Measurements from ENCODE around the gene SLC25A18.
A peak's percentile ranks its signal among the peaks of the same experiment; 100 is the strongest.
"Not testable (repeated sequence)": the region's sequence is repeated elsewhere in the genome, so short reads cannot be mapped to it uniquely, and the experiment has no call there.

Gene SLC25A18

DNA sequence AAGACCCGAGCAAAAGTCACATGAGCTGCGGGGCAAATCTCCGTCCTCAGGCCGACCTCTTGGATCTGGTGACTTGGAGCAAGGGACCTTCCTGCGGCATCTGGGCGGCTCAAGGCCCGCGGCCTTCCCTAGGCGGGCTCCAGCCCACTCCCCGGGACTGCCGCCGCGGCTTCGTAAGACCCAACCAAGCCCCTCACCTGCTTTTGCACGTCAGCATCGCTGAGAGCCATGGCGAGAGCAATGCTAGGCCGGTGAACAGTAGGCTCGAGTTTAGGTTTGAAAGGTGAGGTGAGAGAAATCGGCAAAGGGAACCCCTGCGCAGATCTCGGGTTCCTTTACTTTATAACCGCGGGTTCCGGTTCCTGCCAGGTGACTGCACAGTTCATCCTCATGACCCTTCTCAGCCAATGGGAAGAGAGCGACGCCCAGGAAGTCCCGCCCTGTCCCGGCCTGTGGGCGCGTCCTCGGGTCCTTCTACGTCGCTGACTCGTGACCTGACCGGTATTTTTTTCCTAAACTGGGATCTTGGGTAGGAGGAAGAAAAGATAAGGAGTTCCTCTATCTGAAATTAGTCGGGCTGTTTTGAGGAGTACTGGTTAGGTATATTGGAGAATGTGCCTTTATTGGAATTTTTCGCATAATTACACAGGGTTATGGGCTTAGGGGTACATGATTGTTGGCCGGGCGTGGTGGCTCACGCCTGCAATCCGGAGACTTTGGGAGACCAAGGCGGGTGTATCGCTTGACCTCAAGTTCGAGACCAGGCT lies 65.3 kb downstream of the SLC25A18 start, which contains the start of gene ATP6V1E1:
TSS of gene ATP6V1E1 (minus strand) at position 344 of the 767 bp plus-strand sequence. CDS start at position 230, 114 bp downstream.
- DNase-seq (ENCODE audit: insufficient read length, low spot score) (peak; percentile 91), FAIRE-seq (peak; percentile 85)
- TF ChIP-seq POU2F2 (IDR thresholded peaks at IDR 0.05; ENCODE audit: low read depth, low read length) = no peak
- TF ChIP-seq POLR2A (IDR thresholded peaks at IDR 0.05; ENCODE audit: low read depth, low read length) = peak; percentile 94
- no peak for TF ChIP-seq PAX5 (IDR thresholded peaks at IDR 0.05; ENCODE audit: insufficient read depth, low read length, severe bottlenecking)
- peak; percentile 72; the same call in 1 of the 2 replicates for TF ChIP-seq TAF1 (IDR thresholded peaks at IDR 0.05; ENCODE audit: low read depth, low read length)
- TF ChIP-seq SPI1 (IDR thresholded peaks at IDR 0.05; ENCODE audit: low read depth, low read length) = peak; percentile 38; the same call in 1 of the 2 replicates
- TF ChIP-seq POLR2AphosphoS5 (IDR thresholded peaks at IDR 0.05; ENCODE audit: low read depth, low read length) = peak; percentile 91

DNA sequence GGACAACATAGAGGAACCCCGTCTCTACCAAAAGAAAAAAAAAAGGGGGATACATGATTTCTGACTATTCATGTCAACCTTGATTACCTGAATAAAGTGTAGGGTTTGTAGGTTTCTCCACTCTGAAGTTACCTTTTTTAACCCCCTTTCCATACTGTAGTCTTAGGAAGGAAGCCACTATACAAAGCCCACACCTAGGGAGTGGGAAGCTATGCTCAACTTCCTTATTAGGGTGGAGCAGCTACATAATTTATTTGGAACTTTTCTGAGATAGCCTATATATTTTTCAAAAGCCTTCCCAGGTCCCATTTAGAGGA lies 65.8 kb downstream of the SLC25A18 start:
- TF ChIP-seq POLR2A (IDR thresholded peaks at IDR 0.05; ENCODE audit: low read depth, low read length) = no peak
- TF ChIP-seq TAF1 (IDR thresholded peaks at IDR 0.05; ENCODE audit: low read depth, low read length) = no peak
- TF ChIP-seq PAX5 (IDR thresholded peaks at IDR 0.05; ENCODE audit: insufficient read depth, low read length, severe bottlenecking) = no peak
- TF ChIP-seq SPI1 (IDR thresholded peaks at IDR 0.05; ENCODE audit: low read depth, low read length) = no peak
- no peak for TF ChIP-seq POLR2AphosphoS5 (IDR thresholded peaks at IDR 0.05; ENCODE audit: low read depth, low read length)
- no peak for TF ChIP-seq POU2F2 (IDR thresholded peaks at IDR 0.05; ENCODE audit: low read depth, low read length)
- FAIRE-seq = no peak
- no peak for DNase-seq (ENCODE audit: insufficient read length, low spot score)

GRCh38 chr22:17629641-17630040 lies 66.3 kb downstream of the SLC25A18 start:
- FAIRE-seq (no peak), DNase-seq (ENCODE audit: insufficient read length, low spot score) (no peak)
- no peak for TF ChIP-seq POLR2AphosphoS5 (IDR thresholded peaks at IDR 0.05; ENCODE audit: low read depth, low read length)
- no peak for TF ChIP-seq TAF1 (IDR thresholded peaks at IDR 0.05; ENCODE audit: low read depth, low read length)
- TF ChIP-seq POLR2A (IDR thresholded peaks at IDR 0.05; ENCODE audit: low read depth, low read length) = no peak
- TF ChIP-seq POU2F2 (IDR thresholded peaks at IDR 0.05; ENCODE audit: low read depth, low read length) = no peak
- TF ChIP-seq SPI1 (IDR thresholded peaks at IDR 0.05; ENCODE audit: low read depth, low read length) = no peak
- no peak for TF ChIP-seq PAX5 (IDR thresholded peaks at IDR 0.05; ENCODE audit: insufficient read depth, low read length, severe bottlenecking)

DNA sequence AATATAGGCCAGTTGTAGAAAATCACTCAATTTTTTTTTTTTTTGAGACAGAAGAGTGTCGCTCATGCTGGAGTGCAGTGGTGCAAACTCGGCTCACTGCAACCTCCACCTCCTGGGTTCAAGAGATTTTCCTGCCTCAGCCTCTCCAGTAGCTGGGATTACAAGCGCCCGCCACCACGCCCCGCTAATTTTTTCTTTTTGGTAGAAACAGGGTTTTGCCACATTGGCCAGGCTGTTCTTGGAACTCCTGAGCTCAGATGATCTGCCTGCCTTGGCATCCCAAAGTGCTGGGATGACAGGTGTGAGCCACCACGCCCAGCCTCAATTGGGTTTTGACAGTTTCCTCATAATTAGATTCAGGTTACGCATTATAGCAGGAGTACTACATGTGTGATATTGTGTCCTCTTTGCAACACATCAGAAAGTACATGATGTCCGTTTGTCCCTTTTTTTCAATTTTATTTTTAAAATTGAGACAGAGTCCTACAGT lies 67.8 kb downstream of the SLC25A18 start:
- no peak for FAIRE-seq
- no peak for TF ChIP-seq POLR2A (IDR thresholded peaks at IDR 0.05; ENCODE audit: low read depth, low read length)
- DNase-seq (ENCODE audit: insufficient read length, low spot score) = no peak

DNA sequence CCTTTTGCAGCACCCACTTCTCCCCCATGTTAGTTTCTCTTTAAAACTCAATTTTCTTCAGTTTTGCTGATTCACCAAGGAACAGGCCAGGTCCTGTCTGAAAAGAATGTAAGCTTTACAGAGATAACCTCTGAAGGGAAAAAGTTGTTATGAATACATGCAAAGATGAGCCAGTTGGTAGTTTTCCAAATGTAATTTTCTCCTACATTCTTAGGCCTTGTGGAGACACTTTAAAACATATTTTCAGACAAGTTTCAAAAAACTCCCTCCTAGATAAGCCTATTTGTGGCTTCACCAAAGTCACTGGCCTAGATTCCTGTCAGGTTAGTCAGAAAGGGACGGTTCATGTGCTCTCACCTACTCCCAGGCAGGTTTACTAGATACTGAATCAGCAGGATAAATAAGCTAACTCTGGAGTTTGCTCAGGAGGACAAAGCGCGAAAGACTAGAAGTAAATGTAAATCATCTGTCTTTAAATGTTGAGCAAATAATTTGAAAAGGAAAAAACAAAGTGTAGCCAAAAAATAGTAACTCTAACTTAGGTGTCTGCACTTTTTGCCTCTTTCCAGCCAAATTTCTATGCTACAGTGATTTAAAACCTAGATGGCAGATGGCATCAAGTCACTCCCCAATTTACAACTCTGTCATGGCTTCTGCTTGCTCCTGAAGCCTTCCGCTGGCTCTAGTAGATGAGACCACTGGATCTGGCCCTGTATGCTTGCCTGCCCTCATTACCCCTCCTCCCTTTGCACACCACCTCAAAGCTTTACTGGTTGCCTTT lies 70.1 kb downstream of the SLC25A18 start:
- no peak for FAIRE-seq
- DNase-seq (ENCODE audit: insufficient read length, low spot score) = no peak
- TF ChIP-seq PAX5 (IDR thresholded peaks at IDR 0.05; ENCODE audit: insufficient read depth, low read length, severe bottlenecking) (no peak), POLR2AphosphoS5 (IDR thresholded peaks at IDR 0.05; ENCODE audit: low read depth, low read length) (no peak), POU2F2 (IDR thresholded peaks at IDR 0.05; ENCODE audit: low read depth, low read length) (no peak), SPI1 (IDR thresholded peaks at IDR 0.05; ENCODE audit: low read depth, low read length) (no peak)

DNA sequence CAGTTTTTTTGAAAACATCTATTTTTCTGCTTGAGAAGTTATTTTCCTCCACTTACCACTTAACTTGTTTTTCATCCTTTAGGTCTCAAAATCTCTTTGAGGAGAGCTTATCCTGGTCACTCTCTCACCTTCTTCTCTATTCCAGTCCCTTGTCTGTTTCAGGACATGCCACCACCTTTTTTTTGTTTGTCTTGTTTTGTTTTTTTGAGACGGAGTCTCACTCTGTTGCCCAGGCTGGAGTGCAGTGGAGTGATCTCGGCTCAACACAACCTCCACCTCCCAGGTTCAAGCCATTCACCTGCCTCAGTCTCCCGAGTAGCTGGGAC lies 70.7 kb downstream of the SLC25A18 start:
- FAIRE-seq (no peak), DNase-seq (ENCODE audit: insufficient read length, low spot score) (no peak)
- TF ChIP-seq TAF1 (IDR thresholded peaks at IDR 0.05; ENCODE audit: low read depth, low read length) (no peak), SPI1 (IDR thresholded peaks at IDR 0.05; ENCODE audit: low read depth, low read length) (no peak), POU2F2 (IDR thresholded peaks at IDR 0.05; ENCODE audit: low read depth, low read length) (no peak), POLR2AphosphoS5 (IDR thresholded peaks at IDR 0.05; ENCODE audit: low read depth, low read length) (no peak), POLR2A (IDR thresholded peaks at IDR 0.05; ENCODE audit: low read depth, low read length) (no peak), PAX5 (IDR thresholded peaks at IDR 0.05; ENCODE audit: insufficient read depth, low read length, severe bottlenecking) (no peak)

GRCh38 chr22:17634696-17635095 lies 71.4 kb downstream of the SLC25A18 start:
- TF ChIP-seq POLR2A (IDR thresholded peaks at IDR 0.05; ENCODE audit: low read depth, low read length) (no peak), PAX5 (IDR thresholded peaks at IDR 0.05; ENCODE audit: insufficient read depth, low read length, severe bottlenecking) (no peak), TAF1 (IDR thresholded peaks at IDR 0.05; ENCODE audit: low read depth, low read length) (no peak), POU2F2 (IDR thresholded peaks at IDR 0.05; ENCODE audit: low read depth, low read length) (no peak), SPI1 (IDR thresholded peaks at IDR 0.05; ENCODE audit: low read depth, low read length) (no peak), POLR2AphosphoS5 (IDR thresholded peaks at IDR 0.05; ENCODE audit: low read depth, low read length) (no peak)
- DNase-seq (ENCODE audit: insufficient read length, low spot score) (no peak), FAIRE-seq (no peak)

GRCh38 chr22:17636850-17637249 lies 73.6 kb downstream of the SLC25A18 start:
- FAIRE-seq; DNase-seq (ENCODE audit: insufficient read length, low spot score): not testable (repeated sequence)

DNA sequence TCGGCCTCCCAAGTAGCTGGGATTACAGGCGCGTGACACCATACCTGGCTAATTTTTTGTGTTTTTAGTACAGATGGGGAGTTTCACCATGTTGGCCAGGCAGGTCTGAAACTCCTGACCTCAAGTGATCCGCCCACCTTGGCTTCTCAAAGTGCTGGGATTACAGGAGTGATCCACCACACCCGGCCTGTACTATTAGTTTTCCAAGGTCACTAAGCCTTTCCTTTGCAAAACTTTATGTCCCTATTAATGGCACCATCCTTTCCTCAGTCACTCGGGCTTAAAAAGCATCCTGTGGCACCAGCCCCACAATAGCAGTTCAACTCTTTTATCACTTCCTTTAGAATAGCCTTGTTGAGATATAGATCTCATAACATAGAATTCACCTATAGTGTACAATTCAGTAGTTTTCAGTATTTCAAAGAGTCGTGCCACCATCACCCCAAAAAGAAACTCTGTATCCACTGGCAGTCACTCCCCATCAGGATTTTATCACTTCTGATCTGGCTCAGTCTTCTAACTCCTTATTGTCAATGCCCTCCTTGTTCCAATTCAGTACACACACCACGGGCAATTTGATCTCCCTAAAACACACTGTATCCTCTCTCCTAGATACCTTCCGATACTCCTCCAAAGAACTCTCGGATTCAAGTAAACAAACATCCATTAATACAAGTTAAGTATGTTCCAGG lies 74.3 kb downstream of the SLC25A18 start:
- no peak for DNase-seq (ENCODE audit: insufficient read length, low spot score)
- TF ChIP-seq PAX5 (IDR thresholded peaks at IDR 0.05; ENCODE audit: insufficient read depth, low read length, severe bottlenecking) (no peak), POLR2A (IDR thresholded peaks at IDR 0.05; ENCODE audit: low read depth, low read length) (no peak), SPI1 (IDR thresholded peaks at IDR 0.05; ENCODE audit: low read depth, low read length) (no peak), POLR2AphosphoS5 (IDR thresholded peaks at IDR 0.05; ENCODE audit: low read depth, low read length) (no peak), POU2F2 (IDR thresholded peaks at IDR 0.05; ENCODE audit: low read depth, low read length) (no peak), TAF1 (IDR thresholded peaks at IDR 0.05; ENCODE audit: low read depth, low read length) (no peak)
- no peak for FAIRE-seq

Data from GM12891 (cell line).